Mesenteric fat pad (tissue), 1 donor: ENCODE data around the gene AAGAB. TPM values are rescaled to one million over a fixed set of nuclear protein-coding genes. Genes with fewer than 3 reads are reported as not detected.

Experiments used
- DNase-seq: peaks from one replicate; pipeline ENCODE4 v3.0.0-alpha.2; 2020; ENCODE audit warnings: low spot score
- total RNA-seq: library from RNA; stranded (reverse); fragmentation: NEBNext Ultra II Directional; extraction: Animal tissue kit (Norgen Biotek cat#: 25700); gene quantifications from one replicate; pipeline ENCODE4 v1.2.1, GENCODE V29; 2021
- donor health status: DM: yes; HTN: yes; CAD: no.

AAGAB gene
- total RNA-seq, 1 donor from 2014 or later = 26.1 TPM

GRCh38 chr15:67212684-67213367, 41.6 kb downstream of the AAGAB start:
- DNase-seq = no peak

GRCh38 chr15:67210555-67211168, 43.8 kb downstream of the AAGAB start:
- no peak for DNase-seq

GRCh38 chr15:67208396-67208795, 46.1 kb downstream of the AAGAB start:
- DNase-seq = no peak

- DNase-seq = no peak
These were observed 46.8 kb downstream of the AAGAB start for GRCh38 chr15:67207555-67208207.

- DNase-seq = no peak
These were observed 51.5 kb downstream of the AAGAB start for GRCh38 chr15:67202991-67203390.

GRCh38 chr15:67202091-67202490, 52.4 kb downstream of the AAGAB start:
- no peak for DNase-seq

- DNase-seq = no peak
These were observed 53.3 kb downstream of the AAGAB start for GRCh38 chr15:67201136-67201535.

GRCh38 chr15:67199881-67200763, 54.3 kb downstream of the AAGAB start:
- DNase-seq = no peak

- no peak for DNase-seq
These were observed 55.1 kb downstream of the AAGAB start for GRCh38 chr15:67199391-67199790.

- DNase-seq = no peak
These were observed 56.2 kb downstream of the AAGAB start for GRCh38 chr15:67198157-67198754.

GRCh38 chr15:67197364-67197695, 57.1 kb downstream of the AAGAB start:
- no peak for DNase-seq

- DNase-seq = no peak
These were observed 57.6 kb downstream of the AAGAB start for GRCh38 chr15:67196672-67197363.

GRCh38 chr15:67196222-67196621, 58.2 kb downstream of the AAGAB start:
- DNase-seq = no peak

- DNase-seq = no peak
These were observed 59.2 kb downstream of the AAGAB start for GRCh38 chr15:67195305-67195704.

- no peak for DNase-seq
These were observed 60.0 kb downstream of the AAGAB start for GRCh38 chr15:67194171-67195114.

- no peak for DNase-seq
These were observed 61.1 kb downstream of the AAGAB start for GRCh38 chr15:67193223-67193990.

- no peak for DNase-seq
These were observed 62.2 kb downstream of the AAGAB start for GRCh38 chr15:67192185-67192820.

GRCh38 chr15:67190813-67191212, 63.6 kb downstream of the AAGAB start:
- DNase-seq = no peak
